ENCODE results near the gene RAB6B.

The RAB6B gene

GRCh38 chr3:133915685-133916658, 20.3 kb upstream of the RAB6B start:
- Histone ChIP-seq H3K4me3 (ENCODE audit: low read length) (no peak overlapping the region), H3K27me3 (ENCODE audit: control insufficient read depth, insufficient read depth, low read length) (no peaks in the 10 kb centered on the region), H3K4me1 (ENCODE audit: control insufficient read depth, insufficient read depth, low read length) (no peaks in the 10 kb centered on the region), H3K9me3 (ENCODE audit: control insufficient read depth, insufficient read depth, low read length) (no peaks in the 10 kb centered on the region), H3K27ac (ENCODE audit: low read length) (no peak overlapping the region), H3K36me3 (ENCODE audit: control insufficient read depth, insufficient read depth, low read length) (no peaks in the 10 kb centered on the region)
- no peak for DNase-seq (ENCODE audit: low read depth, low spot score)
- WGBS (ENCODE audit: insufficient coverage, insufficient read length) = no CpG with 5 or more reads among the region's 10 CpGs

GRCh38 chr3:133914839-133915600, 19.3 kb upstream of the RAB6B start:
- no CpG with 5 or more reads among the region's 12 CpGs for WGBS (ENCODE audit: insufficient coverage, insufficient read length)
- no peaks in the 10 kb centered on the region for H3K36me3 ChIP-seq (ENCODE audit: control insufficient read depth, insufficient read depth, low read length)
- no peak for DNase-seq (ENCODE audit: low read depth, low spot score)
- no peaks in the 10 kb centered on the region for H3K4me1 ChIP-seq (ENCODE audit: control insufficient read depth, insufficient read depth, low read length)
- no peaks in the 10 kb centered on the region for H3K27me3 ChIP-seq (ENCODE audit: control insufficient read depth, insufficient read depth, low read length)
- H3K9me3 ChIP-seq (ENCODE audit: control insufficient read depth, insufficient read depth, low read length) = no peaks in the 10 kb centered on the region
- H3K4me3 ChIP-seq (ENCODE audit: low read length) = no peak overlapping the region
- H3K27ac ChIP-seq (ENCODE audit: low read length) = no peak overlapping the region

GRCh38 chr3:133910422-133910821, 14.7 kb upstream of the RAB6B start:
- WGBS (ENCODE audit: insufficient coverage, insufficient read length) = no CpG with 5 or more reads among the region's 2 CpGs
- H3K9me3 ChIP-seq (ENCODE audit: control insufficient read depth, insufficient read depth, low read length) = no peaks in the 10 kb centered on the region
- H3K27ac ChIP-seq (ENCODE audit: low read length) = no peak overlapping the region
- no peaks in the 10 kb centered on the region for H3K36me3 ChIP-seq (ENCODE audit: control insufficient read depth, insufficient read depth, low read length)
- DNase-seq (ENCODE audit: low read depth, low spot score) = no peak
- no peak overlapping the region for H3K4me3 ChIP-seq (ENCODE audit: low read length)
- H3K4me1 ChIP-seq (ENCODE audit: control insufficient read depth, insufficient read depth, low read length) = no peaks in the 10 kb centered on the region
- H3K27me3 ChIP-seq (ENCODE audit: control insufficient read depth, insufficient read depth, low read length) = no peaks in the 10 kb centered on the region

- Histone ChIP-seq H3K27me3 (ENCODE audit: control insufficient read depth, insufficient read depth, low read length) (no peaks in the 10 kb centered on the region), H3K36me3 (ENCODE audit: control insufficient read depth, insufficient read depth, low read length) (no peaks in the 10 kb centered on the region), H3K4me3 (ENCODE audit: low read length) (no peak overlapping the region), H3K4me1 (ENCODE audit: control insufficient read depth, insufficient read depth, low read length) (no peaks in the 10 kb centered on the region), H3K9me3 (ENCODE audit: control insufficient read depth, insufficient read depth, low read length) (no peaks in the 10 kb centered on the region), H3K27ac (ENCODE audit: low read length) (no peak overlapping the region)
- no CpG with 5 or more reads among the region's 3 CpGs for WGBS (ENCODE audit: insufficient coverage, insufficient read length)
- DNase-seq (ENCODE audit: low read depth, low spot score) = no peak
These were observed 9.7 kb upstream of the RAB6B start for GRCh38 chr3:133905376-133905775.

- no peaks in the 10 kb centered on the region for H3K9me3 ChIP-seq (ENCODE audit: control insufficient read depth, insufficient read depth, low read length)
- no peak overlapping the region for H3K4me3 ChIP-seq (ENCODE audit: low read length)
- no peak overlapping the region for H3K27ac ChIP-seq (ENCODE audit: low read length)
- H3K27me3 ChIP-seq (ENCODE audit: control insufficient read depth, insufficient read depth, low read length) = peaks cover 4% of the 10 kb centered on the region
- no peaks in the 10 kb centered on the region for H3K36me3 ChIP-seq (ENCODE audit: control insufficient read depth, insufficient read depth, low read length)
- no peaks in the 10 kb centered on the region for H3K4me1 ChIP-seq (ENCODE audit: control insufficient read depth, insufficient read depth, low read length)
- WGBS (ENCODE audit: insufficient coverage, insufficient read length) = no CpG with 5 or more reads among the region's 5 CpGs
- no peak for DNase-seq (ENCODE audit: low read depth, low spot score)
These were observed 6.2 kb upstream of the RAB6B start for GRCh38 chr3:133901847-133902246.

GRCh38 chr3:133901083-133901482, 5.4 kb upstream of the RAB6B start:
- Histone ChIP-seq H3K9me3 (ENCODE audit: control insufficient read depth, insufficient read depth, low read length) (no peaks in the 10 kb centered on the region), H3K36me3 (ENCODE audit: control insufficient read depth, insufficient read depth, low read length) (no peaks in the 10 kb centered on the region), H3K27me3 (ENCODE audit: control insufficient read depth, insufficient read depth, low read length) (peaks cover 11% of the 10 kb centered on the region), H3K27ac (ENCODE audit: low read length) (no peak overlapping the region), H3K4me3 (ENCODE audit: low read length) (no peak overlapping the region), H3K4me1 (ENCODE audit: control insufficient read depth, insufficient read depth, low read length) (peaks cover 5% of the 10 kb centered on the region; the same call in 1 of the 2 replicates)
- no CpG with 5 or more reads among the region's 1 CpG for WGBS (ENCODE audit: insufficient coverage, insufficient read length)
- DNase-seq (ENCODE audit: low read depth, low spot score) = no peak

GRCh38 chr3:133899311-133899710, 3.6 kb upstream of the RAB6B start:
- Histone ChIP-seq H3K27ac (ENCODE audit: low read length) (no peak overlapping the region), H3K4me3 (ENCODE audit: low read length) (no peak overlapping the region), H3K27me3 (ENCODE audit: control insufficient read depth, insufficient read depth, low read length) (peaks cover 13% of the 10 kb centered on the region), H3K36me3 (ENCODE audit: control insufficient read depth, insufficient read depth, low read length) (no peaks in the 10 kb centered on the region), H3K9me3 (ENCODE audit: control insufficient read depth, insufficient read depth, low read length) (no peaks in the 10 kb centered on the region), H3K4me1 (ENCODE audit: control insufficient read depth, insufficient read depth, low read length) (peaks cover 5% of the 10 kb centered on the region; the same call in 1 of the 2 replicates)
- no peak for DNase-seq (ENCODE audit: low read depth, low spot score)

GRCh38 chr3:133897547-133897946, 1.9 kb upstream of the RAB6B start:
- Histone ChIP-seq H3K27ac (ENCODE audit: low read length) (no peak overlapping the region), H3K4me3 (ENCODE audit: low read length) (no peak overlapping the region), H3K36me3 (ENCODE audit: control insufficient read depth, insufficient read depth, low read length) (no peaks in the 10 kb centered on the region), H3K9me3 (ENCODE audit: control insufficient read depth, insufficient read depth, low read length) (no peaks in the 10 kb centered on the region), H3K4me1 (ENCODE audit: control insufficient read depth, insufficient read depth, low read length) (peaks cover 8% of the 10 kb centered on the region), H3K27me3 (ENCODE audit: control insufficient read depth, insufficient read depth, low read length) (peaks cover 16% of the 10 kb centered on the region)
- no peak for DNase-seq (ENCODE audit: low read depth, low spot score)
- WGBS (ENCODE audit: insufficient coverage, insufficient read length) = no CpG with 5 or more reads among the region's 7 CpGs

- no CpG with 5 or more reads among the region's 37 CpGs for WGBS (ENCODE audit: insufficient coverage, insufficient read length)
- Histone ChIP-seq H3K9me3 (ENCODE audit: control insufficient read depth, insufficient read depth, low read length) (no peaks in the 10 kb centered on the region), H3K36me3 (ENCODE audit: control insufficient read depth, insufficient read depth, low read length) (no peaks in the 10 kb centered on the region), H3K4me3 (ENCODE audit: low read length) (peak overlapping the region; percentile 69; the same call in 1 of the 2 replicates), H3K27ac (ENCODE audit: low read length) (no peak overlapping the region), H3K27me3 (ENCODE audit: control insufficient read depth, insufficient read depth, low read length) (peaks cover 16% of the 10 kb centered on the region), H3K4me1 (ENCODE audit: control insufficient read depth, insufficient read depth, low read length) (peaks cover 8% of the 10 kb centered on the region)
- DNase-seq (ENCODE audit: low read depth, low spot score) = no peak
These were observed 500 bp upstream of the RAB6B start for GRCh38 chr3:133896002-133896761.

Data from iPS DF 6.9 (cell line).